ENCODE results near the gene RIMOC1.

DNA sequence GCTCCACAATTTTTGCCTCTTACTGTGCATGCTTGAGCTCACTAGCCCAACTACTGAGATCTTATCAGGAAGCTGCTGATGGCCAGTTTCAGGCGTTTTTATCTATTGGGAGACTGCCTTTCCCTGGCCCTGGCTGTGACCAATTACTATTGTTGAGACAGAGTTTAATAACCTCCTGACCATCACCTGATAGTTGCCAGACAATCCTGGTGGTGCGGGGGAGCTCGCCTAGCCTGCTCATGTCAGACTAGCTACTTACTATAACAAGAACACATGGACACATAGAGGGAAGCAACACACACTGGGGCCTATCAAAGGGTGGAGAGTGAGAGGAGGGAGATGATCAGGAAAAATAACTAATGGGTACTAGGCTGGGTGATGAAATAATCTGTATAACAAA, 20.9 kb upstream of the RIMOC1 start:
- no peak for TF ChIP-seq POLR2AphosphoS5 (IDR thresholded peaks at IDR 0.05)
- TF ChIP-seq, protein P1, sequence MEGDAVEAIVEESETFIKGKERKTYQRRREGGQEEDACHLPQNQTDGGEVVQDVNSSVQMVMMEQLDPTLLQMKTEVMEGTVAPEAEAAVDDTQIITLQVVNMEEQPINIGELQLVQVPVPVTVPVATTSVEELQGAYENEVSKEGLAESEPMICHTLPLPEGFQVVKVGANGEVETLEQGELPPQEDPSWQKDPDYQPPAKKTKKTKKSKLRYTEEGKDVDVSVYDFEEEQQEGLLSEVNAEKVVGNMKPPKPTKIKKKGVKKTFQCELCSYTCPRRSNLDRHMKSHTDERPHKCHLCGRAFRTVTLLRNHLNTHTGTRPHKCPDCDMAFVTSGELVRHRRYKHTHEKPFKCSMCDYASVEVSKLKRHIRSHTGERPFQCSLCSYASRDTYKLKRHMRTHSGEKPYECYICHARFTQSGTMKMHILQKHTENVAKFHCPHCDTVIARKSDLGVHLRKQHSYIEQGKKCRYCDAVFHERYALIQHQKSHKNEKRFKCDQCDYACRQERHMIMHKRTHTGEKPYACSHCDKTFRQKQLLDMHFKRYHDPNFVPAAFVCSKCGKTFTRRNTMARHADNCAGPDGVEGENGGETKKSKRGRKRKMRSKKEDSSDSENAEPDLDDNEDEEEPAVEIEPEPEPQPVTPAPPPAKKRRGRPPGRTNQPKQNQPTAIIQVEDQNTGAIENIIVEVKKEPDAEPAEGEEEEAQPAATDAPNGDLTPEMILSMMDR (IDR thresholded peaks at IDR 0.05; ENCODE audit: poor library complexity, severe bottlenecking), result no peak
- no peak for TF ChIP-seq EZH2 (IDR thresholded peaks at IDR 0.05; ENCODE audit: borderline replicate concordance, insufficient read depth, low read length, poor library complexity, severe bottlenecking)

Measured in neural cell (in vitro differentiated cells).